ENCODE data around the gene RNU6-8.

RNU6-8 gene

GRCh38 chr14:32205554-32205953 is 2.5 kb upstream of the RNU6-8 start:
- no peak for DNase-seq (ENCODE audit: low read depth in 1 of 2, low spot score in 1 of 2)

DNA sequence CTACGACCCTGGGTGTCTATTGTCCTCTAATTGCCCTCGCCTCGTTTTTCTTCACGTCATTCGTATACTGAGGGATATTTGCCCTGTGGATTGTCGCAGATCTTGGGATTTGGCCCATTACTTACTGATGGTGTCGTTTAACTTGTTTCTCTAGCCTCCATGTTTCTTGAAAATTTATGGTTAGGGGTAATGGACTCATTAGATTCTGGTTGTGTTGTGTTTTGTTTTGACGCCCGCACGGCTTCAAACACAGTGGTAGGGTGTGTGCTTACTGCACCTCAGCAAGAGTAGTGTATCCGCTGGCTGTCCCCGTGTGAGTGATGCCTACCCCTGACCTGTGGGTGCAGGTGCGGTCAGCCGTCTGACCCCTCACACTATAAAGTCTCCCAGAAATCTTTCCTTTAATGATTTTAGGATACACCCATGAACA is 874 bp upstream of the RNU6-8 start:
- DNase-seq (ENCODE audit: low read depth in 1 of 2, low spot score in 1 of 2) = peak in 1 of 2 donors; percentile 6

DNA sequence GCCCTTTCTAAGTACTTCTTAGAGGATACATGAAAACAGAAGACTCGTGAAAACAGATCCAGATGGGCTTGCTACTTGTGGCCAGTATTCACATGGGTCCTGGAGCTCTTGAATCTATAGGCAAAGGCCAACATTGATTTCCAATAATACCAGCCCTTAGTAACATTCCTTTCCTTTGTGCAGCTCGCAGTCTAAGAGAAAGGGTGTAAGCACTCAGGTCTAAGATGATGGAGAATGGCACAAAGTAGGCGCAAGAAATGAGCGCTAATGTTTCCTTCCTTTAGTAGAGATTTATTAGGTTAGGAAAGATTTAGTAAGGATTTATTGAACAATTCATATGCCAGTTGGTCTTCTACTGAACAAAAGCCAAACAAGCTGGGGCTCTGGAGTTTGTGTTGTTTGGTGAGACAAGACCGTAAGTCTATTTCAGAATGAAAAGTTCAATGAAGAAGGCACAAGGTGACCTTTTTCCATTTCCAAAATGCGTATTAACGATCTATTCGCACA is 525 bp downstream of the RNU6-8 start:
- DNase-seq (ENCODE audit: low read depth in 1 of 2, low spot score in 1 of 2) = no peak

DNA sequence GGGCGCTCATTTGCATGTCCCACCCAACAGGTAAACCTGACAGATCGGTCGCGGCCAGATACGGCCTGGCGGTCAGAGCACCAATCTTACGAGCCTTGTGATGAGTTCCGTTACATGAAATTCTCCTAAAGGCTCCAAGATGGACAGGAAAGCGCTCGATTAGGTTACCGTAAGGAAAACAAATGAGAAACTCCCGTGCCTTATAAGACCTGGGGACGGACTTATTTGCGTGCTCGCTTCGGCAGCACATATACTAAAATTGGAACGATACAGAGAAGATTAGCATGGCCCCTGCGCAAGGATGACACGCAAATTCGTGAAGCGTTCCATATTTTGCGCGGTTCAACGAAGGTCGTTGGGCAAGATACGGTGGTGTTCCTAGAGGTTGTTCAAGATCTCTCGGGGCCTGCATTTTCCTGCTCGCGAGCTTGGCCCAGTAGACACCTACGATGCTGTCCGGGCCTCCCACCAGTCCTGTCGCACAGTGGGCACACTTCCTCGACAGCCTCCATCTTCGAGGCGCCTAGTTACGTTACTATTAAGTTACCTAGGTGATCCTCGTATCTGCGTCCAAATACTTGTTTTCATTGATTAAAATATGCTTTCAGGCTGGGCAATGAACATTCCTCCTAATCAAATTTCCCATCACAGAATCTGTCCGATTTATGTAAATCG is 1.1 kb downstream of the RNU6-8 start, which contains the start of gene RNU6-7:
Gene RNU6-7, plus strand, starts transcription at position 230 of the 675 bp plus-strand sequence.
- DNase-seq (ENCODE audit: low read depth in 1 of 2, low spot score in 1 of 2) = no peak

- peak; percentile 49 to 62 for DNase-seq (ENCODE audit: low read depth in 1 of 2, low spot score in 1 of 2)
Observed at GRCh38 chr14:32201193-32201815, 1.8 kb downstream of the RNU6-8 start.

DNA sequence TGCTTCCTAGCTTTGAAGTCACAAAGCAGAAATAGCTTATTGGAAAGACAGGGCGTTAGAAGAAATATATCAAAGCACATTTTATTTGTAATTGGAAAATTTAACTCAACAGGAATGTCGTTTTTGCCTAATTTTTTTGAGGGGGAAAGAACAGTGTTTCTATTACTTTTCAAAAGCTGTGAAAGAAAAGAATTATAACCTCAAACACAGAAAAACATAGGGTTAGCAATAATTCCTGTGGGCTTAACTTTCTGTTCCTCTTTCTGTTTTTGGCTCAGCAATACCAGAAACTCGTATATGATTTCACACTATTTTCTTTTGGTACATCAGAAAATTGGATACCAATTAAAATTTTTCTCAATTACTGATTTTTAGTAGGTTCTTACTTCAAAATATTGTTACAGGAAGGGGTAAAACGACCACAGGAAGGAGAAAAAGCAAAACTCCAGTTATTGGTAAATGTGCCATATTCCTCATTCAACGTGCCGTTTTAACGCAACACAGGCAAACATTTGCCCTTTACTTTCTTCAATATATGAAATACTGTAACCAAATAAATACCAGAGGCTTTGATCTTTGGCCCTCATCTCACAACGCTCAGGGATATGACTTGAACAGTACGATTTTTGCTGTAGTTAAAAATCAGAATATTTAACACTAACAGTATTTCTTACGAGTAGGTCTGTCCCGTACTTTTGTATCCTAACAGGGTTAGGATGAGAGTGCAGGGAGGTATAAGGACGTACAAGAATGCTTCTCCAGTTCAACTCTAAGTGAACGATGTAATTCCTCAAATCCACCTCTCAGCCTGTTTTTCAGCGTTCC is 2.5 kb downstream of the RNU6-8 start:
- no peak for DNase-seq (ENCODE audit: low read depth in 1 of 2, low spot score in 1 of 2)

- DNase-seq (ENCODE audit: low read depth in 1 of 2, low spot score in 1 of 2) = no peak
Observed at GRCh38 chr14:32197919-32198318, 5.2 kb downstream of the RNU6-8 start.

GRCh38 chr14:32195636-32196035 is 7.4 kb downstream of the RNU6-8 start:
- no peak for DNase-seq (ENCODE audit: low read depth in 1 of 2, low spot score in 1 of 2)

GRCh38 chr14:32193532-32193931 is 9.5 kb downstream of the RNU6-8 start:
- no peak for DNase-seq (ENCODE audit: low read depth in 1 of 2, low spot score in 1 of 2)

DNA sequence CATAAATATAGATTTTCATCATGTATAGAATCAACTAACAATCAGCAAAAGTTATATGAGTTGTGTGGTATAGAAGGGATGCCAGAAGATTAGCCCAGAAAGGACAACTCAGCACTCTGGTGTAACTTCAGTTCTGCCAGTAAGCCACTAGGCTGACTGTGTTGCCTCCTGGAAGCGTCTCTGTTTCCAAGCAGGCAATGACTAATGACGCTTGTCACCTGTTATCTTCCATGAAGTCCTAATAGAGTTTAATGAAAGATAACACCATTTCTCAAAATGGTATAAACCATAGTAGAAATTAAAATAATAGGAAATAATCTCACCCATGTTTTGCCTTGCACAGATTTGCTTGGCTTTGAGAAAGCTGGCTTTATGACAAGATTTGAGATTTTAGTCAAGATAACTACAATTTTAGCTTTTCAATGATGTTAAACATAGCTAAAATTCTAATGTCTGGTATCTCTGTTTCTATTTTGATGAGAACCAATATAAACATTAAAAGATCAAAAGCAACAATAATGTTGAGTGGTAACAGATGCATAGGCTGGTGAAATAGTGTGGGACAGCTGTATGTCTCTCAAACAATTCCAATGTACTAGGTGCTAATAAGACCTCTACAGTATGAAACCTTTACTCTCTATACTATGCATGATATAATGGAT is 10.2 kb downstream of the RNU6-8 start:
- DNase-seq (ENCODE audit: low read depth in 1 of 2, low spot score in 1 of 2) = no peak

- DNase-seq (ENCODE audit: low read depth in 1 of 2, low spot score in 1 of 2) = no peak
Observed at GRCh38 chr14:32190673-32191072, 12.4 kb downstream of the RNU6-8 start.

DNA sequence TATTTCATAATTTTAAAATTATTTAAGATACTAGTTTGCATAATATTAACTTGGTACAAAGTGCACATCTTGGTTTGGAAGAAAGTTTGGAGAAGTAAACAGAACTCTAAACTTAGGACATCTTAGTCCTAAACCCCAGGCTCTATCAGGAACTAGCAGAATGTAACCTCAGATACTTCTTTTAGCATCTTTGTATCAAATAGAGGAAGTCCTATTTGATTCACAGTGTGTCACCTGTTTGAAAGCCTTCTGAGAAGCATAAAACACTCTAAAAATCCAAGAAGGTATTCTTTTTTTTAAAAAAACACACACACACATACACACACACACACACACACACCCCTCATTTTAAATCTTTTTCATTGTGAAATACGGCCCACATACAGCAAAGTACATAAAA is 13.3 kb downstream of the RNU6-8 start:
- DNase-seq (ENCODE audit: low read depth in 1 of 2, low spot score in 1 of 2) = no peak

DNA sequence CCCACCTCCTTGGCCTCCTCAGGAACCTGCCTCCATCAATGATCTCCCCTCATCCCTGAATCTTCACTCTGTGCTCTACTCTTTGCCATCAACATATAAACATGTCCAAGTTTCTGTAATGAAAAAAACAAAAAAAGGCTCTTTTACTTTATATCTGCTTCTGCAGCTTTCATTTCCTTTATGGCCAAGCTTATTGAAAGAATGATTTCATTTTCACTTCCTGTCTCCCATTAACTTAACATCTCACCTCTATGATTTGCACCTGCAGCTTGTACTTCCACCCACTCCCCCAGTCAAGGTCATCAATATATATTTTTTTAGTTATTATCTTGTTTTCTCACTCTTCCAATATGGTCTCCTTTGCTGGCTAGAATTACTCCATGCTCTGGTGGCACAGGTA is 16.8 kb downstream of the RNU6-8 start:
- DNase-seq (ENCODE audit: low read depth in 1 of 2, low spot score in 1 of 2) = no peak

DNA sequence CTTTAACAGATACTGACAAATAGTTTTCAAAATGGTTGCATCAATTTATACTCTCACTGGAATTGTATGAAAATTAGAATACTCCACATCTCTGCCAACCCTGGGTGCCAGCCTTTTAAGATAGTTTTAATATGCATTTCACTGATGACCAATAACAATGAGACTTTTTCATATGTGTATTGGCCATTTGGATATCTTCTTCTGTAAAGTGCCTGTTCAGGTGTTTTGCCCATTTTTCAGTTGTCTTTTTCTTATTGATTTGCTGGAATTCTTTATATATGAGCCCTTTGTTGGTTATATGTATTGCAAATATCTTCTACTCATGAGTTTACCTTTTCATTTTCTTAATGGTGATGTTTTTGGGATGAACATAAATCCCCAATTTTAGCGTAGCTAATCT is 18.0 kb downstream of the RNU6-8 start:
- DNase-seq (ENCODE audit: low read depth in 1 of 2, low spot score in 1 of 2) = no peak

DNA sequence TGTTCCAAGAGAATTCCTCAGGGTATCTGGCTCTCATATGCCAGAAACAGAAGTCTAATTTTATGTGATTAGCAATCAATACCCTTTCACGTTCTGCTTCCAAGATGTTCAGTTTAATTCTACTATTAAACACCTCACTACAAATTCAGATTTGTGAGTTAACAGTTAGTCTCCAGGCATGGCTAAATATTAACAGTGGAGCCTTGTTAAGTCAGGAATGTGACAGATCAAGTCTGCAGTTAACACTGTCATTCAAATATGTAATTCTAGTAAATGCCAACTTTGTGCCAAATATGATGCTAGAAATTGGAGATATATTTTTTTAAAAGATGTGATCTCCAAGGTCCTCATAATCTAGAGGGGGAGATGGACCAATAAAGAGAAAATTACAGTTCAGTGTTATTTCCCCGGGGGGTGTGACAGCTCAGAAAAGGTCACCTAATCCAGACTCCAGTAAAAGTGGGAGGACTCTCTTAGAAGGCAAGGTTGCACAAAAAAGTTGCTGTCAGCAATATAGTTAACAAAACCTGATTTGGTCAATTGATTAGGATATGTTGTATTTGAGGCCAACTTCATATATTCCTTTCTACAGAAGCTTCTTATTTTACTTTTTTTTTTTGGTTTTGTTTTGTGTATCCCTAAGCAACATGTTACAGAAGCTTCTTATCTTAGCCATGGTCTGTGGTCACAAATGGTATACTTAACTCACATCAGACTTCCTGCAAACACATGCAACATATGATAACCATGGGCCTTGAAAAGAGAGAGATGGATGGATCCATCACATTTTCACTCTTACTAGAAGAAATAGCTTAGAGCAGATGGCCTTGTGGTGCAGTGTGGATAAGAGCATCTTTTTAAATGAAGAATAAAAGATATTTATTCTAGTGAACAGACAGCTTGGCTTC is 19.7 kb downstream of the RNU6-8 start:
- DNase-seq (ENCODE audit: low read depth in 1 of 2, low spot score in 1 of 2) = no peak

- DNase-seq (ENCODE audit: low read depth in 1 of 2, low spot score in 1 of 2) = no peak
Observed at GRCh38 chr14:32171469-32171868, 31.6 kb downstream of the RNU6-8 start.

- no peak for DNase-seq (ENCODE audit: low read depth in 1 of 2, low spot score in 1 of 2)
Observed at GRCh38 chr14:32169191-32169590, 33.9 kb downstream of the RNU6-8 start.

DNA sequence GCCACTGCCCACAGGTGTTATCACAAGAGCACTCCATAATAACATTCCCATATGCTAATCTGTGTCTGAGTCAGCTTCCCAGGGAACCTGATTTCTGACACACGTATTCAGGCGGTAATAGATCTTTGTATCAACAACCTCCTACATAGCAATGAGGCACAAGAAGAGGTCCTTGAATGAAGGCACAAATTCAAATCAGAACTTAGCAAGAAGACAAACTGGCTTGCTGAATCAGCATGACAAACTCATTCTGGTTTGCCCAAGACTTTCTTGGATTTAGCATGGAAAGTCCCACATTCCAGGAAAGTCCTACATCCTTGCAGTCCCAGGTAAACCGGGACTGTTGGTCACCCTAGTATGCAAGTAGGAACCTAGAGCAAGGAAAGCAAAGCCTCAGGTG is 35.2 kb downstream of the RNU6-8 start:
- no peak for DNase-seq (ENCODE audit: low read depth in 1 of 2, low spot score in 1 of 2)

DNA sequence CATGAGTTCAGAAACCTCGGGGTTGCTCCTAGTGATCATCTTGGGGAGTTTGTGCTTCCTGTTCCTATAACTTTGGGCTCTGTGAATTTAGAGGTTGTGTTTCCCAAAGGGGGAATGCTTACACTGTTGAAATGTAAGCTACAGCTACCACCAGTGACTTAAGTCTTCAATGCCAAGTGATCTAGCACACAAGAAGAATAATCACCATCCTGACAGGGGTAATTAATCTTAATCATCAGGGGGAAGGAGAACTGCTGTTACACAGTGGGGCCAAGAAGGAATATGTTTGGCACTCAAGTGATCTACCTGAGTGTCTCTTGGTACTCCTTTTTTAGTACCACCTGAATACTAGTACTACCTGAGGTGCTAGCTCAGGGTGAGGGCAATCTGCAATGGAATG is 36.1 kb downstream of the RNU6-8 start:
- no peak for DNase-seq (ENCODE audit: low read depth in 1 of 2, low spot score in 1 of 2)

- no peak for DNase-seq (ENCODE audit: low read depth in 1 of 2, low spot score in 1 of 2)
Observed at GRCh38 chr14:32166029-32166428, 37.0 kb downstream of the RNU6-8 start.
